Hematopoietic multipotent progenitor cell (in vitro differentiated cells): ENCODE data around the gene OST4. TPM values are rescaled to one million over a fixed set of nuclear protein-coding genes. Genes with fewer than 3 reads are reported as not detected.

Experiments
- DNase-seq, 3 donors: peaks; one replicate each; pipeline ENCODE4 v3.0.0-alpha.2; 2011 to 2015; ENCODE audit warnings: low read depth in 2 of 3, low spot score in 2 of 3
- total RNA-seq: library from RNA; depleted of rRNA; stranded (reverse); fragments of >200 nt; gene quantifications from one replicate; pipeline ENCODE4 v1.2.3, GENCODE V29; 2012

OST4 gene
- total RNA-seq, 1 donor, result 397 TPM

- DNase-seq, result no peak
Measured at GRCh38 chr2:27058210-27058609, 13.2 kb downstream of the OST4 start.

GRCh38 chr2:27057184-27057583, 14.3 kb downstream of the OST4 start:
- DNase-seq, result no peak

GRCh38 chr2:27054721-27055120, 16.7 kb downstream of the OST4 start:
- no peak for DNase-seq

- DNase-seq, result no peak
Measured at GRCh38 chr2:27053776-27054175, 17.7 kb downstream of the OST4 start.

- DNase-seq, result no peak
Measured at GRCh38 chr2:27053321-27053720, 18.1 kb downstream of the OST4 start.

GRCh38 chr2:27051902-27052645, 19.4 kb downstream of the OST4 start:
- peak in 1 of 3 donors; percentile 13 for DNase-seq

GRCh38 chr2:27050996-27051901, 20.2 kb downstream of the OST4 start, which contains the start of gene AGBL5:
AGBL5 (plus strand) TSS chr2:27051668; CDS start chr2:27052959, 1,291 bp downstream.
- DNase-seq, result peak; percentile 93 to 95 (median 95)

GRCh38 chr2:27050281-27050995, 21.0 kb downstream of the OST4 start:
- peak; percentile 90 to 97 (median 95) for DNase-seq

- peak in 2 of 3 donors; percentile 68 to 76 for DNase-seq
Measured at GRCh38 chr2:27049422-27050280, 21.8 kb downstream of the OST4 start.

- no peak for DNase-seq
Measured at GRCh38 chr2:27042985-27043634, 28.3 kb downstream of the OST4 start.

- DNase-seq, result no peak
Measured at GRCh38 chr2:27042159-27042661, 29.2 kb downstream of the OST4 start.

GRCh38 chr2:27041752-27042151, 29.7 kb downstream of the OST4 start:
- no peak for DNase-seq

GRCh38 chr2:27040282-27040681, 31.2 kb downstream of the OST4 start:
- DNase-seq, result no peak

GRCh38 chr2:27039871-27040270, 31.6 kb downstream of the OST4 start:
- no peak for DNase-seq

- DNase-seq, result no peak
Measured at GRCh38 chr2:27039426-27039825, 32.0 kb downstream of the OST4 start.

- no peak for DNase-seq
Measured at GRCh38 chr2:27038631-27039339, 32.7 kb downstream of the OST4 start.

- DNase-seq, result no peak
Measured at GRCh38 chr2:27038012-27038411, 33.4 kb downstream of the OST4 start.

GRCh38 chr2:27033253-27033852, 38.1 kb downstream of the OST4 start:
- no peak for DNase-seq
